A549 (cell line): ENCODE results near the gene S100A13.

Experiments
- CBX2 ChIP-seq: fragments of 200-600 bp; sonication (generic); IDR thresholded peaks from 2 replicates; pipeline ENCODE4 v1.6.1; 2016; ENCODE audit warnings: low read depth, mild to moderate bottlenecking, borderline replicate concordance
- CEBPB ChIP-seq, 2 experiments: fragments of >200 bp in 1 of 2; sonication (Bioruptor Twin) in 1 of 2; formaldehyde crosslinking in 1 of 2; IDR thresholded peaks; 2 replicates each; pipeline ENCODE4 v1.6.1; 2012 to 2016
- CTCF ChIP-seq: fragments of >200 bp; sonication (Bioruptor Twin); formaldehyde crosslinking; IDR thresholded peaks from 3 replicates; pipeline ENCODE4 v1.5.1; 2016
- ESRRA ChIP-seq: fragments of 150-350 bp; IDR thresholded peaks from 2 replicates; pipeline ENCODE4 v1.6.1; 2014; ENCODE audit warnings: mild to moderate bottlenecking, low read length, borderline replicate concordance
- HMGXB4 ChIP-seq: fragments of 250-450 bp; sonication (Bioruptor Pico); IDR thresholded peaks from 2 replicates; pipeline ENCODE4 v1.5.0; 2021; ENCODE audit warnings: mild to moderate bottlenecking, moderate library complexity, borderline replicate concordance
- JUN ChIP-seq, 2 experiments: fragments of >200 bp; sonication (Bioruptor Twin); formaldehyde crosslinking; IDR thresholded peaks; 2 replicates in 1 of 2; 3 replicates in 1 of 2; pipeline ENCODE4 v1.6.1; 2016 to 2017
- MAFK ChIP-seq: fragments of 450-650 bp; IDR thresholded peaks from 2 replicates; pipeline ENCODE4 v1.6.1; 2014; ENCODE audit not compliant: partially characterized antibody
- NFE2L2 ChIP-seq: fragments of 150-350 bp; conservative IDR thresholded peaks from 2 replicates; pipeline ENCODE4 v1.6.1; 2014; ENCODE audit warnings: low read length
- NPAS2 ChIP-seq: fragments of 250-450 bp; sonication (Bioruptor Pico); IDR thresholded peaks from 2 replicates; pipeline ENCODE4 v1.8.0; 2022; ENCODE audit warnings: mild to moderate bottlenecking, moderate library complexity, borderline replicate concordance
- PBX3 ChIP-seq: IDR thresholded peaks from 2 replicates; pipeline ENCODE4 v1.6.1; 2012
- POLR2A ChIP-seq: IDR thresholded peaks from 2 replicates; pipeline ENCODE4 v1.6.1; 2012; ENCODE audit warnings: mild to moderate bottlenecking, low read length
- RAD21 ChIP-seq, 2 experiments: fragments of >200 bp in 1 of 2; sonication (Bioruptor Twin) in 1 of 2; formaldehyde crosslinking in 1 of 2; IDR thresholded peaks in 1 of 2; conservative IDR thresholded peaks in 1 of 2; 2 replicates in 1 of 2; 3 replicates in 1 of 2; pipeline ENCODE4 v1.6.1; 2012 to 2018; ENCODE audit warnings: inconsistent platforms in 1 of 2
- RNF2 ChIP-seq: fragments of 200-600 bp; sonication (generic); IDR thresholded peaks from 2 replicates; pipeline ENCODE4 v1.6.1; 2016; ENCODE audit warnings: low read depth, mild to moderate bottlenecking, antibody characterized with exemption, moderate library complexity, borderline replicate concordance

GRCh38 chr1:153633161-153633753 is 6.0 kb upstream of the S100A13 start:
- TF ChIP-seq CEBPB (IDR thresholded peaks at IDR 0.05) (no peak), MAFK (no peak), CTCF (no peak), PBX3 (no peak), POLR2A (0 out of 2 replicates have a peak, but pooled peaks have one; percentile 2), RAD21 (conservative IDR thresholded peaks at IDR 0.05 in 1 of 2, IDR thresholded peaks at IDR 0.05 in 1 of 2) (no peak), ESRRA (no peak), JUN (IDR thresholded peaks at IDR 0.05) (no peak), RNF2 (no peak), NFE2L2 (no peak), CBX2 (no peak), NPAS2 (CRISPR knock-in tag) (no peak), HMGXB4 (CRISPR knock-in tag) (no peak)
